Muscle layer of colon (tissue), 2 donors: ENCODE results near the gene VMP1.
"Not testable (repeated sequence)": the region's sequence is repeated elsewhere in the genome, so short reads cannot be mapped to it uniquely, and the experiment has no call there.

Source experiments
- H3K27ac ChIP-seq: one replicate; pipeline ENCODE4 v1.7.0; 2013; ENCODE audit warnings: low read depth, mild to moderate bottlenecking, low read length, moderate library complexity
- H3K27me3 ChIP-seq, 2 donors: one replicate each; pipeline ENCODE4 v1.7.0; 2013; ENCODE audit warnings: low read length in 2 of 2, mild to moderate bottlenecking in 2 of 2; ENCODE audit not compliant: insufficient read depth in 2 of 2, control insufficient read depth in 1 of 2
- H3K36me3 ChIP-seq: one replicate; pipeline ENCODE4 v1.7.0; 2013; ENCODE audit warnings: mild to moderate bottlenecking, low read length; ENCODE audit not compliant: insufficient read depth
- H3K4me1 ChIP-seq: one replicate; pipeline ENCODE4 v1.7.0; 2013; ENCODE audit warnings: mild to moderate bottlenecking, low read length; ENCODE audit not compliant: insufficient read depth
- H3K4me3 ChIP-seq, 2 donors: one replicate each; pipeline ENCODE4 v1.7.0; 2013; ENCODE audit warnings: low read length in 2 of 2, low read depth in 1 of 2, mild to moderate bottlenecking in 1 of 2, moderate library complexity in 1 of 2
- H3K9ac ChIP-seq: one replicate; pipeline ENCODE4 v1.7.0; 2013; ENCODE audit warnings: low read length
- H3K9me3 ChIP-seq: one replicate; pipeline ENCODE4 v1.7.0; 2013; ENCODE audit warnings: mild to moderate bottlenecking, low read length
- donor health status: abdominal sarcoma.
- donor health status: Adenocarcinoma of cecum.

Gene VMP1

GRCh38 chr17:59798111-59798510, 90.7 kb downstream of the VMP1 start:
- Histone ChIP-seq H3K4me3 (no peak overlapping the region), H3K4me1 (no peaks in the 10 kb centered on the region), H3K36me3 (no peaks in the 10 kb centered on the region), H3K27ac (no peak overlapping the region), H3K27me3 (no peaks in the 10 kb centered on the region), H3K9ac (no peak overlapping the region), H3K9me3 (no peaks in the 10 kb centered on the region)

- Histone ChIP-seq H3K4me1 (peaks cover 5% of the 10 kb centered on the region), H3K27me3 (no peaks in the 10 kb centered on the region), H3K36me3 (no peaks in the 10 kb centered on the region), H3K9me3 (no peaks in the 10 kb centered on the region), H3K9ac (no peak overlapping the region), H3K4me3 (no peak overlapping the region), H3K27ac (no peak overlapping the region)
Measured at GRCh38 chr17:59800530-59800942, 93.1 kb downstream of the VMP1 start.

DNA sequence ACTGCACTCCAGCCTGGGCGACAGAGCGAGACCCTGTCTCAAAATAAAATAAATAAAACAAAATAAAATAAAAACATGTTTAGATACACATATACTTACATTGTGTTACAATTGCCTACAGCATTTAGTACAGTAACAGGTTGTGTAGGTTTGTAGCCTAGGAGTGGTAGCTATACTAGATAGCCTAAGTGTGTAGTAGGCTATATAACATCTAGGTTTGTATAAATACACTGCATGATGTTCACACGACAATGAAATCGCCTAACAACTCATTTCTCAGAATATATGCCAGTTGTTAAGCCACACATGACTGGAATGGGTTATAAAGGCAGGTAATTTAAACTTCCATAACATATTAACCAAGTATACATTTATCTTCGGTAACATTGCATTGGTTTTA, 94.7 kb downstream of the VMP1 start:
- Histone ChIP-seq H3K9ac (no peak overlapping the region), H3K4me1 (peaks cover 8% of the 10 kb centered on the region), H3K4me3 (no peak overlapping the region), H3K27ac (no peak overlapping the region), H3K27me3 (no peaks in the 10 kb centered on the region), H3K9me3 (no peaks in the 10 kb centered on the region), H3K36me3 (no peaks in the 10 kb centered on the region)

GRCh38 chr17:59804901-59805465, 97.5 kb downstream of the VMP1 start:
- H3K27me3 ChIP-seq = no peaks in the 10 kb centered on the region
- peak overlapping the region in 1 of 2 donors; percentile 38 for H3K4me3 ChIP-seq
- H3K36me3 ChIP-seq = no peaks in the 10 kb centered on the region
- peak overlapping the region; percentile 27 for H3K27ac ChIP-seq
- H3K4me1 ChIP-seq = peaks cover 8% of the 10 kb centered on the region
- H3K9me3 ChIP-seq = no peaks in the 10 kb centered on the region
- peak overlapping the region; percentile 33 for H3K9ac ChIP-seq

DNA sequence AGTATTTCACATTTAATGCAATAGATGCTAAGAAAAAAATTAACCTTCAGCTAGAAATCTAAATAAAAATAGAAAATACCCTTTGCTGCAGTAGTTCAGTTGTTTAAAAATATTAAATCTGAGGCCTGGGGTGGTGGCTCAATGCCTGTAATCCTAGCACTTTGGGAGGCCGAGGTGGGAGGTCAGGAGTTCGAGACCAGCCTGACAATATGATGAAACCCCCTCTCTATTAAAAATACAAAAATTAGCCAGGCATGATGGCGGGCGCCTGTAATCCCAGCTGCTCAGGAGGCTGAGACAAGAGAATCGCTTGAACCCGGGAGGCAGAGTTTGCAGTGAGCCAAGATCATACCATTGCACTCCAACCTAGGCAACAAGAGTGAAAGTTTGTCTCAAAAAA, 98.9 kb downstream of the VMP1 start:
- H3K9me3 ChIP-seq, H3K36me3 ChIP-seq, H3K4me1 ChIP-seq, H3K9ac ChIP-seq, H3K27ac ChIP-seq, H3K4me3 ChIP-seq, H3K27me3 ChIP-seq: not testable (repeated sequence)

DNA sequence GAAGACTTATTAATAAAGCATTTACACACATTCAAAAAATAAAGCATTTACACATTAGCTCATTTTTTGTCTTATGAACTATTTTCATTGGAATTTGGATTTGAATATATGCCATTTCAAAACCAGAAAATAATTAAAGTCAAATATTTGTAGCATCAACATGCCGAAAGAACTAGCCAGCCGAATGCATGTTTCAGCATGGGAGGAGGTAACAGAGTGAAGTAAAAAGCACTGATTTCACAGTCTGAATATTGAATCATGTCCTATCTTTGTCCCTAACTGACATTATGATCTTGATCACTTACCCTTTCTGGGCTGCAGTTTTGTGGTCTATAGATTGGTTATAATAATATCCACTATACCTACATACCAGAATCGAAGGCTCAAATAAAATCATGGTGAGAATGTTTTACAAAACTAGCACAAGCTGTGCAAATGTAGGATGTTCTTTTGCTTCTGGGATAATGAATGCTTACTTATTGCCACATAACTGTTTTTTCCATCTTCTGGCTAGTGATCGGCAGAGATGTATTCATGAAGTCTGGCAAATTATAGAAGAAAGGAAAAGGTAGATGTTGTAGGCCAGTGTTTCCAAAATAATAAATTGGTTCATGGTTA, 100.5 kb downstream of the VMP1 start:
- peaks cover 9% of the 10 kb centered on the region for H3K36me3 ChIP-seq
- no peaks in the 10 kb centered on the region for H3K9me3 ChIP-seq
- peaks cover 8% of the 10 kb centered on the region for H3K4me1 ChIP-seq
- H3K27ac ChIP-seq = no peak overlapping the region
- H3K4me3 ChIP-seq = no peak overlapping the region
- H3K27me3 ChIP-seq = no peaks in the 10 kb centered on the region
- no peak overlapping the region for H3K9ac ChIP-seq

- no peaks in the 10 kb centered on the region for H3K4me1 ChIP-seq
- peaks cover 9% of the 10 kb centered on the region for H3K36me3 ChIP-seq
- no peak overlapping the region for H3K27ac ChIP-seq
- H3K27me3 ChIP-seq = no peaks in the 10 kb centered on the region
- H3K4me3 ChIP-seq = no peak overlapping the region
- H3K9ac ChIP-seq = no peak overlapping the region
- H3K9me3 ChIP-seq = no peaks in the 10 kb centered on the region
Measured at GRCh38 chr17:59810894-59811153, 103.4 kb downstream of the VMP1 start.

DNA sequence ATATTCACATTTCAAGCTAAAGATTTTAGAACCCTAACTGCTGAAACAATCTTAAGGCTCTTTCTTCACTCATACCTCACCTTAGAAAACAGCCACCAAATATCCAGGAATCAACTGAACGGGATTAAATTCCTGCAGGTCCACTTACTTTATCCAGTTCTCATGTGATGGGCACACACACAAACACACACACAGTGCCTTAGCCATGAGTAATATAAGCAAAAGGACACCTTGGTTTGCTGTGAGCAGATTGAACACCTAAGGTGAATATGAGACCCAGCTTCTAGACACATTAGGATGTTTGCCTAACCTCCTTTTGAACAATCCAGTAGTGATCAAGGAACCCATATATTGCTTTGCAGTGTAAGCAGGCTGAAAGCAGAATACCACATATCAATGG, 103.8 kb downstream of the VMP1 start:
- H3K9me3 ChIP-seq = no peaks in the 10 kb centered on the region
- H3K4me1 ChIP-seq = no peaks in the 10 kb centered on the region
- H3K27ac ChIP-seq = no peak overlapping the region
- no peaks in the 10 kb centered on the region for H3K27me3 ChIP-seq
- H3K4me3 ChIP-seq = no peak overlapping the region
- H3K36me3 ChIP-seq = peaks cover 9% of the 10 kb centered on the region
- no peak overlapping the region for H3K9ac ChIP-seq

DNA sequence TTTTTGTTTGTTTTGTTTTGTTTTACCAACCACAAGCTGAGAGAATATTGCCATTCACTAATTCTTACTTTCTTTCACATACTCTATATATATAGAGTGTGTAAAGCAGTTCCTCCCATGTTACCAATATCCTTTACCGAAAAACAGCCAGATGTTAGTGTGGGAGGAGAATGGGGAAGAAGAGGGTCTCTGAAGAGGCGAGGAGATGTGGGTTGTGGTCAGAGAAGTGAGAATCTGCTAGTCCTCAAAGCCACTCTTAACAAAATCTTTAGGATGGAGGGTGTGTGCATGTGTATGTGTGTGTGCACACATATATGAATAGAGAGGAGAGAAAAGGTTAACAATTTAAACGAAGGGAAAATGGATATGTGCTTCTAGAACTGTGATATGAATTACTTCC, 104.7 kb downstream of the VMP1 start:
- H3K4me1 ChIP-seq = no peaks in the 10 kb centered on the region
- no peaks in the 10 kb centered on the region for H3K9me3 ChIP-seq
- H3K4me3 ChIP-seq = no peak overlapping the region
- H3K27me3 ChIP-seq = no peaks in the 10 kb centered on the region
- no peak overlapping the region for H3K9ac ChIP-seq
- H3K27ac ChIP-seq = no peak overlapping the region
- peaks cover 9% of the 10 kb centered on the region for H3K36me3 ChIP-seq

- no peaks in the 10 kb centered on the region for H3K9me3 ChIP-seq
- no peaks in the 10 kb centered on the region for H3K4me1 ChIP-seq
- no peak overlapping the region for H3K27ac ChIP-seq
- no peaks in the 10 kb centered on the region for H3K27me3 ChIP-seq
- peaks cover 9% of the 10 kb centered on the region for H3K36me3 ChIP-seq
- H3K4me3 ChIP-seq = no peak overlapping the region
- H3K9ac ChIP-seq = no peak overlapping the region
Measured at GRCh38 chr17:59814276-59814675, 106.8 kb downstream of the VMP1 start.

DNA sequence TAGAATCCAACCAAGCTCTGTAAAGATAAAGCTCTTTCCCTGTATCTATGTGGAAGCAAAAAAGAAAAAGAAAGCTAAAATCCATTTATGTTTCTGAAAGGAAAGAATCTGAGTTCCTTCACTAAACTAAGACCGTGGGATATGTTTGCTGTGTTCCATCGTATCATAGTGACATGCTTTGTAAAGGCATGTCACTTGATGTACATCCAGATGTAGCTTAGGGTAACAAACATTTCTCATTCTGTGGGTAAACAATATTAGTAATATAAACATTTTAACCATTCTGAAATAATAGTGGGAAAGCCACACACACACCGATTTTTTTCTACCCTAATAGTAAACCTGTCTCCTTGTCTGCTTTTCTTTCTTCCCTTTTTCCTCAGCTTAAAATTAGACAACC, 107.2 kb downstream of the VMP1 start:
- H3K36me3 ChIP-seq = peaks cover 9% of the 10 kb centered on the region
- H3K27ac ChIP-seq = no peak overlapping the region
- H3K9ac ChIP-seq = no peak overlapping the region
- no peak overlapping the region for H3K4me3 ChIP-seq
- H3K4me1 ChIP-seq = no peaks in the 10 kb centered on the region
- no peaks in the 10 kb centered on the region for H3K27me3 ChIP-seq
- H3K9me3 ChIP-seq = no peaks in the 10 kb centered on the region

- Histone ChIP-seq H3K27me3 (no peaks in the 10 kb centered on the region), H3K36me3 (peaks cover 9% of the 10 kb centered on the region)
Measured at GRCh38 chr17:59815965-59816364, 108.5 kb downstream of the VMP1 start.

More at GRCh38 chr17:59815965-59816364, 108.5 kb downstream of the VMP1 start:
- Histone ChIP-seq H3K9ac (no peak overlapping the region), H3K4me1 (no peaks in the 10 kb centered on the region), H3K9me3 (no peaks in the 10 kb centered on the region), H3K4me3 (no peak overlapping the region), H3K27ac (no peak overlapping the region)
